Lung (tissue), 12 donors: ENCODE measurements around the gene GDF7. TPM values are rescaled to one million over a fixed set of nuclear protein-coding genes. Genes with fewer than 3 reads are reported as not detected.
"Not testable (repeated sequence)": the region's sequence is repeated elsewhere in the genome, so short reads cannot be mapped to it uniquely, and the experiment has no call there.

Experiments
- ATAC-seq: fragments of 200-7000 bp; cut with Tn5 transposase; one replicate; pipeline ENCODE4 v1.9.1; 2020; ENCODE audit warnings: moderate number of reproducible peaks; ENCODE audit not compliant: insufficient read depth, low FRiP score
- DNase-seq, 3 donors: peaks; one replicate each; pipeline ENCODE4 v3.0.0-alpha.2; 2013 to 2017
- H3K27ac ChIP-seq, 2 donors: one replicate each; pipeline ENCODE4 v1.5.1; 2013; ENCODE audit warnings: mild to moderate bottlenecking in 2 of 2, moderate library complexity in 2 of 2, control low read depth in 1 of 2, inconsistent platforms in 1 of 2, low read depth in 1 of 2, low read length in 1 of 2
- H3K27me3 ChIP-seq, 3 donors: one replicate each; pipeline ENCODE4 v1.5.1; 2013; ENCODE audit warnings: low read length in 2 of 3; ENCODE audit not compliant: control insufficient read depth in 3 of 3, insufficient read depth in 3 of 3
- H3K36me3 ChIP-seq, 4 donors: one replicate each; pipeline ENCODE4 v1.5.1; 2013; ENCODE audit warnings: low read length in 4 of 4, mild to moderate bottlenecking in 1 of 4, moderate library complexity in 1 of 4; ENCODE audit not compliant: control insufficient read depth in 4 of 4, insufficient read depth in 4 of 4
- H3K4me1 ChIP-seq, 5 donors: one replicate each; pipeline ENCODE4 v1.5.1; 2013; ENCODE audit warnings: low read length in 5 of 5, mild to moderate bottlenecking in 2 of 5, moderate library complexity in 1 of 5; ENCODE audit not compliant: control insufficient read depth in 5 of 5, insufficient read depth in 5 of 5
- H3K4me3 ChIP-seq: one replicate; pipeline ENCODE4 v1.5.1; 2013; ENCODE audit warnings: mild to moderate bottlenecking, control low read depth, moderate library complexity
- H3K9ac ChIP-seq, 2 donors: one replicate each; pipeline ENCODE4 v1.5.1; 2013; ENCODE audit warnings: low read length in 2 of 2, control low read depth in 1 of 2; ENCODE audit not compliant: insufficient read depth in 1 of 2
- H3K9me3 ChIP-seq, 4 donors: one replicate each; pipeline ENCODE4 v1.5.1; 2013; ENCODE audit warnings: low read length in 3 of 4, mild to moderate bottlenecking in 1 of 4, moderate library complexity in 1 of 4; ENCODE audit not compliant: control insufficient read depth in 4 of 4, insufficient read depth in 3 of 4
- CTCF ChIP-seq: IDR thresholded peaks from 2 replicates; pipeline ENCODE4 v1.5.1; 2012; ENCODE audit warnings: mild to moderate bottlenecking; ENCODE audit errors: control extremely low read depth, extremely low read depth
- WGBS, 2 donors: extraction: QIAGEN DNeasy Blood & Tissue Kit; methylation state at CpG; one replicate each; pipeline ENCODE4 v1.1.7; 2013; 5-methylcytosine and 5-hydroxymethylcytosine counted together
- polyA plus RNA-seq, 2 donors: library from polyadenylated mRNA; stranded (reverse); fragments of 200-250 nt; gene quantifications; one replicate each; pipeline ENCODE4 v1.2.1, GENCODE V29; 2013
- total RNA-seq, 2 donors: library from RNA; depleted of rRNA in 1 of 2; stranded (reverse); fragments of >200 nt in 1 of 2; gene quantifications; one replicate each; pipeline ENCODE4 v1.2.1, GENCODE V29; 2014 to 2021
- donor health status: control.
- donor health status: control.
- donor health status: Bipolar disorder and iron deficiency.
- donor health status: healthy.
- donor health status: DM: yes; HTN: yes; CAD: no.

Gene GDF7
- total and polyA plus RNA-seq, 4 donors: 0.10 to 0.54 (median 0.31) TPM

- WGBS, 2 donors: 90 to 100% methylated on average over 3 of the region's 3 CpGs
- not testable (repeated sequence) for H3K4me3 ChIP-seq, H3K9me3 ChIP-seq, H3K27me3 ChIP-seq, H3K27ac ChIP-seq, H3K36me3 ChIP-seq, DNase-seq, H3K4me1 ChIP-seq, ATAC-seq, H3K9ac ChIP-seq
Measured at GRCh38 chr2:20716164-20716563, 49.2 kb downstream of the GDF7 start.

DNA sequence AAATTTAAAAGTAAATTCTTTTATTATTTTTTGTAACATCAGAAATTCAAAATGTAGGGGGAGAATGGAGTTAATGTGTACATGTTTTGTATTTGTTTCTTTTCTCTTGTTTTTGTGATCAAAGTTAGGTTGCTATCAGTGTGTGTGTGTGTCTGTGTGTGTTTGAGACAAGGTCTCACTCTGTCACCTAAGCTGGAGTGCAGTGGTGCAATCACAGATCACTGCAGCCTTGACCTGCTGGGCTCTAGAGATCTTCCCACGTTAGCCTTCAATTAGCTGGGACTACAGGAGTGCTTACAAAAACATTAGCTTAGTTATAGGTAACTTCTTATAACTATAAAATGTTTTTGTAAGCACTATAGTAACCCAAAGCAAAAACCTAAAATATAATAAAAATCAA is 50.7 kb downstream of the GDF7 start:
- WGBS, 2 donors: 90 to 93% methylated on average over 1 of the region's 1 CpG
- ATAC-seq (no peak), DNase-seq (no peak)
- Histone ChIP-seq H3K4me3 (no peak overlapping the region), H3K36me3 (no peaks in the 10 kb centered on the region), H3K9me3 (peaks cover 0 to 2% (median 0%) of the 10 kb centered on the region in 4 donors), H3K4me1 (no peaks in the 10 kb centered on the region), H3K9ac (no peak overlapping the region), H3K27ac (no peak overlapping the region), H3K27me3 (no peaks in the 10 kb centered on the region)
- no peak for TF ChIP-seq CTCF

DNA sequence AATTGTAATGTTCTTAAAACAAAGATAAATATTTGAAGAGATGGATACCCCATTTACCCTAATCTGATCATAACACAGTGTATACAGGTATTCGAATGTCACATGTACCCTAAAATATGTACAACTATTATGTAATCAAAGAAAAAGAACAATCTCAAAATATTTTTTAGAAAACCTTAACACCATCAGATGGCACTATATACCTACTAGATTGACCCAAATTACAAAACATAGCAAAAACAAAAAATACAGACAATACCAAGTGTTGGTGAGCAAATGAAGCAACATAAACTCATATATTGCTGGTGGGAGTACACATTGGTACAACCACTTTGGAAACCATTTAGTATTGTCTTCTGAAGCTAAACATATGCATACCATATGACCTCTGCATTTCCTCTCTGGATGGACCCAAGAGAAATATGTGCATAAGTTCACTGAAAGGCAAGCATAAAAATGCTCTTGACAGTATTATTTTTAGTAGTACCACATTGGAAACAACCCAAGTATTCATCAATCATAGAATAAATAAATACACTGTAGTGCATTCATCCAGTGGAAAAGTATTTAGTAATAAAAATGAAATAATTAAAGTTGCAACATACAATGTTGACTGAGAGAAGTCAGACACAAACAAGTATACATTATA is 55.8 kb downstream of the GDF7 start:
- Histone ChIP-seq H3K4me3 (no peak overlapping the region), H3K4me1 (no peaks in the 10 kb centered on the region), H3K9ac (no peak overlapping the region), H3K27me3 (no peaks in the 10 kb centered on the region), H3K36me3 (peaks cover 0 to 5% (median 3%) of the 10 kb centered on the region in 4 donors), H3K27ac (no peak overlapping the region), H3K9me3 (peaks cover 0 to 4% (median 0%) of the 10 kb centered on the region in 4 donors)
- no peak for ATAC-seq
- no peak for TF ChIP-seq CTCF
- no peak for DNase-seq
- 90 to 97% methylated on average over 1 of the region's 1 CpG for WGBS, 2 donors

- no peak overlapping the region for H3K9ac ChIP-seq
- DNase-seq (no peak), ATAC-seq (no peak)
- no peak overlapping the region for H3K27ac ChIP-seq
- H3K27me3 ChIP-seq: no peaks in the 10 kb centered on the region
- peaks cover 0 to 3% (median 0%) of the 10 kb centered on the region in 5 donors for H3K4me1 ChIP-seq
- H3K9me3 ChIP-seq: peaks cover 0 to 4% (median 0%) of the 10 kb centered on the region in 4 donors
- H3K36me3 ChIP-seq: peaks cover 0 to 5% (median 3%) of the 10 kb centered on the region in 4 donors
- no peak for TF ChIP-seq CTCF
- no peak overlapping the region for H3K4me3 ChIP-seq
Measured at GRCh38 chr2:20723543-20723942, 56.6 kb downstream of the GDF7 start.
